A673 (cell line): ENCODE data around the gene STAB2. TPM values are rescaled to one million over a fixed set of nuclear protein-coding genes. Genes with fewer than 3 reads are reported as not detected.

Experiments used
- BruUV-seq: library from RNA; stranded (reverse); fragments of 400-500 nt; replicated peaks from 2 replicates; lab custom pipeline; 2021; lab: Mats Ljungman, UMichigan
- CTCF ChIA-PET: fragments of 300-600 bp; sonication (Branson Sonifier 250); formaldehyde crosslinking; loops from one replicate; lab custom pipeline; 2022; ENCODE audit warnings: antibody characterized with exemption; lab: Charles Lee
- POLR2A ChIA-PET: fragments of 300-600 bp; sonication (Branson Sonifier 250); formaldehyde crosslinking; loops from one replicate; lab custom pipeline; 2022; ENCODE audit warnings: antibody characterized with exemption; ENCODE audit not compliant: low non-redundant PET; lab: Charles Lee
- DNase-seq: peaks from one replicate; pipeline ENCODE4 v3.0.0-alpha.2; 2015; ENCODE audit warnings: low spot score
- H3K27ac ChIP-seq: fragments of 200-600 bp; sonication (generic); 2 replicates; pipeline ENCODE4 v1.5.1; 2016; ENCODE audit warnings: mixed run types, low read depth, mild to moderate bottlenecking, mixed read lengths, antibody characterized with exemption, low read length; ENCODE audit not compliant: poor library complexity, severe bottlenecking
- H3K27me3 ChIP-seq: fragments of 200-600 bp; sonication (generic); replicated peaks from 2 replicates; pipeline ENCODE4 v1.6.1; 2017; ENCODE audit warnings: mixed run types, low read depth, mild to moderate bottlenecking, mixed read lengths, antibody characterized with exemption, low read length; ENCODE audit not compliant: insufficient read depth, poor library complexity
- H3K36me3 ChIP-seq: fragments of 200-600 bp; sonication (generic); 2 replicates; pipeline ENCODE4 v1.6.1; 2016; ENCODE audit warnings: mixed run types, mild to moderate bottlenecking, mixed read lengths, antibody characterized with exemption, low read length; ENCODE audit not compliant: insufficient read depth, poor library complexity, severe bottlenecking
- H3K4me1 ChIP-seq: fragments of 200-600 bp; sonication (generic); 2 replicates; pipeline ENCODE4 v1.6.1; 2017; ENCODE audit warnings: mixed run types, mild to moderate bottlenecking, mixed read lengths, antibody characterized with exemption, low read length; ENCODE audit not compliant: insufficient read depth, poor library complexity, severe bottlenecking
- H3K4me3 ChIP-seq: fragments of 200-600 bp; sonication (generic); 2 replicates; pipeline ENCODE4 v1.5.1; 2016; ENCODE audit warnings: low read depth, mixed run types, mild to moderate bottlenecking, mixed read lengths, low read length; ENCODE audit not compliant: poor library complexity, severe bottlenecking
- H3K9me3 ChIP-seq: fragments of 200-600 bp; sonication (generic); 2 replicates; pipeline ENCODE4 v1.6.1; 2016; ENCODE audit warnings: mixed run types, low read depth, mild to moderate bottlenecking, mixed read lengths, antibody characterized with exemption, low read length; ENCODE audit not compliant: poor library complexity, severe bottlenecking
- CTCF ChIP-seq: fragments of 300-800, 200-600 bp; sonication (generic); conservative IDR thresholded peaks from 2 replicates; pipeline ENCODE4 v1.5.1; 2017; ENCODE audit warnings: low read depth, mild to moderate bottlenecking, antibody characterized with exemption, low read length, moderate library complexity, mixed read lengths
- EZH2 ChIP-seq: fragments of 200-600 bp; sonication (generic); IDR thresholded peaks from 2 replicates; pipeline ENCODE4 v1.6.1; 2017; ENCODE audit warnings: borderline replicate concordance, low read depth, mild to moderate bottlenecking, mixed read lengths, antibody characterized with exemption, low read length; ENCODE audit not compliant: poor library complexity, severe bottlenecking
- intact Hi-C: fragments of 100-400 bp; cut with micrococcal nuclease; formaldehyde crosslinking; loops from one replicate; pipeline ENCODE4 v1.10.0; 2022; ENCODE audit not compliant: unreplicated experiment
- total RNA-seq: library from RNA; stranded (reverse); gene quantifications from 2 replicates; pipeline ENCODE4 v1.2.3, GENCODE V29; 2021

Gene STAB2
- total RNA-seq, 1 experiment from 2014 or later, result not detected

- ChIA-PET POLR2A (no interaction called here), CTCF (no interaction called here)
- Histone ChIP-seq H3K27me3 (peaks cover 30% of the 10 kb centered on the region), H3K4me1 (no peaks in the 10 kb centered on the region), H3K27ac (no peak overlapping the region), H3K4me3 (no peak overlapping the region), H3K36me3 (no peaks in the 10 kb centered on the region), H3K9me3 (no peaks in the 10 kb centered on the region)
- no TSS peak for BruUV-seq
- no peak for DNase-seq
- TF ChIP-seq EZH2 (no peak), CTCF (no peak)
- intact Hi-C loops, result no loop called here
These were observed 45.0 kb upstream of the STAB2 start for GRCh38 chr12:103542078-103542477.

GRCh38 chr12:103546959-103547358, 40.1 kb upstream of the STAB2 start:
- intact Hi-C loops, result no loop called here
- no peak overlapping the region for H3K27ac ChIP-seq
- no peaks in the 10 kb centered on the region for H3K9me3 ChIP-seq
- no peak for DNase-seq
- no peaks in the 10 kb centered on the region for H3K4me1 ChIP-seq
- POLR2A ChIA-PET, result no interaction called here
- peaks cover 42% of the 10 kb centered on the region for H3K27me3 ChIP-seq
- H3K4me3 ChIP-seq, result no peak overlapping the region
- no TSS peak for BruUV-seq
- TF ChIP-seq EZH2 (no peak), CTCF (no peak)
- CTCF ChIA-PET, result interaction anchor here (0.6 to 1.7 kb wide), 2 partner anchors 598 to 664 kb away, joined by 3 to 7 read pairs; no protein-coding TSS in a partner anchor
- H3K36me3 ChIP-seq, result no peaks in the 10 kb centered on the region

GRCh38 chr12:103547376-103547775, 39.7 kb upstream of the STAB2 start:
- no peak for TF ChIP-seq EZH2
- TF ChIP-seq CTCF, result no peak
- Histone ChIP-seq H3K27me3 (peaks cover 46% of the 10 kb centered on the region), H3K9me3 (no peaks in the 10 kb centered on the region), H3K4me1 (no peaks in the 10 kb centered on the region), H3K4me3 (no peak overlapping the region), H3K36me3 (no peaks in the 10 kb centered on the region), H3K27ac (no peak overlapping the region)
- no peak for DNase-seq
- no TSS peak for BruUV-seq
- ChIA-PET POLR2A (no interaction called here), CTCF (interaction anchor here (0.6 to 1.7 kb wide), 3 partner anchors 599 to 664 kb away, joined by 3 to 8 read pairs (median 7); no protein-coding TSS in a partner anchor)
- intact Hi-C loops, result no loop called here
